HFF-Myc (cell line): ENCODE data around the gene ACTN3.

ENCODE experiments used
- DNase-seq: peaks from one replicate; pipeline ENCODE4 v3.0.0-alpha.2; 2011; ENCODE audit warnings: low read depth; ENCODE audit errors: extremely low read depth
- H3K4me3 ChIP-seq: replicated peaks from 2 replicates; pipeline ENCODE4 v1.5.1; 2011; ENCODE audit warnings: low read depth, mild to moderate bottlenecking, control low read depth, low read length
- CTCF ChIP-seq: IDR thresholded peaks from 2 replicates; pipeline ENCODE4 v1.5.1; 2012; ENCODE audit warnings: mild to moderate bottlenecking, low read depth, low read length, control low read depth; ENCODE audit errors: missing control alignments

Gene ACTN3

DNA sequence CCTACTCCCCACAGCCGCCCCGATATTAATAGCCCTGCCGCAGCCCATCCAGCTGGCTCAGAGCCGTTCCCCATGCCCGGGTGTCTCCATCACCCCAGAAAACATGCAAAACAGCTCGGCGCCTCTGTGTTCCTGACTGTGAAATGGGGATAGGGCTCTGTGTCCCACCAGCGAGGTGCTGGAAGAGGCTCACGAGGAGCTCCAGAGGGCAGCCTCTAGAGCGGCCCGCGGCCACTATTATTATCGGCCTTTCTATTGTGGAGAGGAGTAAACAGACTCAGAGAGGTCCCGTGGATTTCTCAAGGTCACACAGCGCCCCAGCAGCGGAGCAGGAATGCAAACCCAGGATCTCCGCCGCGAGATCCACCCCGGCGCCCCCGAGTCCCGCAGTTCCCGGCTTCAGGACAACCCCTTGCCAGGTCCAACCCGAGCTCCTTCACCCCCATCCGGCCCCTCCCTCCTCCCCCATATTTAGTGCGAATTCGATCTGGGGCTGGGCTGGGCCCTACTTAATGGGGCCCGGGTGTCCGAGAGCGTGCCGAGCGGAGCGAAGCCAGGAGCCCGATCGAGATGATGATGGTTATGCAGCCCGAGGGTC lies at the start of gene ACTN3:
ACTN3 (plus strand) TSS at position 536 of the 598 bp plus-strand sequence; CDS start at position 571, 35 bp downstream.
- DNase-seq = peak; percentile 7
- no peak for TF ChIP-seq CTCF
- peak within 1 kb of the TSS; percentile 48 for H3K4me3 ChIP-seq

DNA sequence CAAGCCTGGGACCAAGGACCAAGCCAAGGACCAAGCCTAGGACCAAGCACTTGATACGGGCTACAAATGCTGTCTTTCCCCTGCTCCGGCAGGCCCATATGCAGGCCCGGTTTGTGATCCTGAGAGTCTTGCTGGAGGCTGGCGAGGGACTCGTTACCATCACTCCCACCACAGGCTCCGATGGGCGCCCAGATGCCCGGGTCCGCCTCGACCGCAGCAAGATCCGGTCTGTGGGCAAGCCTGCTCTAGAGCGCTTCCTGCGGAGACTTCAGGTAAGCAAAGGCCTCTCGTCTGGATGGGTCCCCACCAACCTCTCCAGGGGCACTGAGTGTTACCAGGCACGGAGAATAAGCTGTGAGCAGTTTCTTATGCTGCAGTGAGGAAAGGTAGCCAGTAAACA lies 49.5 kb upstream of the ACTN3 start:
- no peak for TF ChIP-seq CTCF
- H3K4me3 ChIP-seq = no peak overlapping the region
- no peak for DNase-seq

DNA sequence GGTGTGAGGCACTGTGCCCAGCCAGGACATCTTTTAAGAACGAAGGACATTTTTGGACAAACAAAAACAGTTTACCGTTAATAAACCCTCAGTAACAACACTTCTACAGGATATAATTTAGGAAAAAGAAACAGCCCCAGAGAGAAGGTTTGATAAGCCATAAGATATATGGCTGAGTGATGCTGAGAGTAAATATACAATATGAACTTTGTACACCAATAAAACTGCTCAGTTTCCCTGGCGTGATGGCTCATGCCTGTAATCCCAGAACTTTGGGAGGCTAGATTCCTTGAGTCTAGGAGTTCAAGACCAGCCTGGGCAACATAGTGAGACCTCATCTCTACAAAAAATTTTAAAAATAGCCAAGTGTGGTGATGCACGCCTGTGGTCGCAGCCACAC lies 48.2 kb upstream of the ACTN3 start:
- no peak overlapping the region for H3K4me3 ChIP-seq
- TF ChIP-seq CTCF = no peak

GRCh38 chr11:66505276-66505816 lies 41.4 kb upstream of the ACTN3 start:
- TF ChIP-seq CTCF = no peak
- H3K4me3 ChIP-seq = no peak overlapping the region
- no peak for DNase-seq

More for the DNA sequence above, 48.2 kb upstream of the ACTN3 start:
- DNase-seq = no peak

GRCh38 chr11:66509131-66509561 lies 37.6 kb upstream of the ACTN3 start:
- H3K4me3 ChIP-seq = no peak overlapping the region
- no peak for TF ChIP-seq CTCF
- no peak for DNase-seq

DNA sequence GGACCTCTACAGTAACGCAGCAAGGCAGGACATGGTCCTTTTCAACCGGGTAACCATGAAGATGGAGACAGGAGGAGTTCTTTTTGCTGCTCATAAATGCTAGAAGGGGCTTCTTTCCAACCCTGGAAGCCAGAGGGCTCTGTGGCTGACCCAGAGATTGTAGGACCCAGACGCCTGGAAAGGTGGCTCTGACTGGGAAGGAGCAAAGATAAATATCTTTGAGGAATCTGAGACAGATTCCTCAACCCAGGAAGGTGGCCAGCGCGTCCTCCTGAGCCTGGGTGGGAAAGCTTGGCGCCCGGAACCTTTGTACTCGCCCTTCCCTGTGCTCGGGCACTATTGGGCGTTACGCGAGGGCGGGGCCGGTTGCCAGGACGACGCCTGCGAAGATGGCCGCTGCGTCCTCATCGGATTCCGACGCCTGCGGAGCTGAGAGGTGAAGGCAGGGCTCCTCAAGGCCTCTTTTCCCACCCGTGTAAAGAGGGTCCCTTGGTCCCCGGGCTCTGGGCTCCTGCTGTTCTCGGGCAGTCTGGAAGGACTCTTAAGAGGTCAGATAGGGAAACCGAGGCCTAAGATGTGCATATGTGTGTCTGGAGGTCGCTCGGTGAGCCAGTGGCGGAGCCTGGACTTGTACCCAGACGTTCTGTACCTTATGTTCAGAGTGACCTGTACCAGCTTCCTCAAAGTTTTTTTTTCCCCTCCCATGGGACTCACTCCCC lies 36.3 kb upstream of the ACTN3 start, which contains the start of gene BBS1:
BBS1 (plus strand) TSS at position 365 of the 719 bp plus-strand sequence; CDS start at position 390, 25 bp downstream.
- TF ChIP-seq CTCF = no peak
- peak within 1 kb of the TSS; percentile 81 for H3K4me3 ChIP-seq
- peak; percentile 46 for DNase-seq
